ENCODE measurements around the gene PABPN1L.

The PABPN1L gene

GRCh38 chr16:88901718-88902337 is 35.4 kb upstream of the PABPN1L start:
- no peak overlapping the region for H3K4me3 ChIP-seq (ENCODE audit: low read depth, low read length)
- no peak for TF ChIP-seq CTCF (IDR thresholded peaks at IDR 0.05; ENCODE audit: low read depth, low read length, missing control alignments)
- DNase-seq (ENCODE audit: low read depth) = no peak

DNA sequence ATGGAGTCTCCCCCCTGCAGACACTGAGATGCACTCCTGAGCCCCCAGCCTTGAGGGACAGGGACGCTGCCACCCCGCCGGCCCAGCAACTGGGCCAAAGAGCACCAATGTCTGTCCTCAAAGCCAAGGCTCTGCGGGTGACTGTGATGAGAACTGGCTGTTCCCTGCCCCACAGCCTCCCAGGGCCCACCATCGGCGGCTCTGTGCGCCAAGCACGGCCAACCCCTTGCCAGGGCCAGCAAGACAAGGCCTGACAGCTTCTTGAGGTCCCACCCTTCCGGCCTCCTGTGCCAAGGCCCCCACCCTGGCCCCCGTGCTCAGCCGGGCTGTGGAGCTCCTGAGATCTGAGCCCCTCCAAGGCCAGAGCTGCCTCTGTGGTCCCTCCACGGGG is 34.2 kb upstream of the PABPN1L start:
- TF ChIP-seq CTCF (IDR thresholded peaks at IDR 0.05; ENCODE audit: low read depth, low read length, missing control alignments) = no peak
- H3K4me3 ChIP-seq (ENCODE audit: low read depth, low read length) = no peak overlapping the region
- DNase-seq (ENCODE audit: low read depth) = no peak

DNA sequence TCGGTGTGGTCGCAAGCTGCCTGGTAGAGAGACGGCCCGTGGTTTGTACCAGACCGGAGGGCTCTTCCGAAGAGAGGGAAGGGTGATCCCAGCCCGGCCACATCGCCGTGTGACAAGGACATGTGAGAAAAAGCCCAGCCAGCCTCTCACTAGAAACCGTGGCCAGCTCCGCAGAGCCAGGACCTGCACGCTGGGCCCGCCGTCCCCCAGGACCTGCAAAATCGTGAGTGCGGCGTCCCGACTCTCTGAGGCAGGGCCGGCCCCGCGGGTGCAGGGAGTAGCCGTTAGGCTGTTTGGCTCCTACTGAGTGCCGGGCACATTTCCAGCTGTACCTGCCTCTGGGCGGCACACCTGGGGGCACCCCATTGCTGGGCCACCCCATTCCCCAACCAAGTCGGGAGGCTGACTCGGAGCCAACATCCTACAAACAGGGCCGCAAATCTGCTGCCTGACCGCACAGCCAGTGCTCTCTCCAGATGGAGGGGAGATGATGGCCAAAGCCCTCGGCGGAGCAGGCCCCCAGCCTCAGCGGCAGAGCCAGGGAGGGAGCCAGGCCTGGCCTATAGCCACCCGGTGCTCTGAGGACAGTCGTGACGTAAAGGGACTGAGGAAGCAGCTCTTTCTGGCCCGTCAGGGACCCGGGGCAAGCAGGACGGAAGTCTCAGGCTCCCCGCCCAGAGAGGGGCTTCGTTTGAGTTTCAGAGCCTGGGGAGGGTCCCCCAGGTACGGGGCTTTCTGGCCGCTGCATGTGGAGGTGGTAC is 33.6 kb upstream of the PABPN1L start:
- no peak for DNase-seq (ENCODE audit: low read depth)
- H3K4me3 ChIP-seq (ENCODE audit: low read depth, low read length) = no peak overlapping the region
- TF ChIP-seq CTCF (IDR thresholded peaks at IDR 0.05; ENCODE audit: low read depth, low read length, missing control alignments) = no peak

DNA sequence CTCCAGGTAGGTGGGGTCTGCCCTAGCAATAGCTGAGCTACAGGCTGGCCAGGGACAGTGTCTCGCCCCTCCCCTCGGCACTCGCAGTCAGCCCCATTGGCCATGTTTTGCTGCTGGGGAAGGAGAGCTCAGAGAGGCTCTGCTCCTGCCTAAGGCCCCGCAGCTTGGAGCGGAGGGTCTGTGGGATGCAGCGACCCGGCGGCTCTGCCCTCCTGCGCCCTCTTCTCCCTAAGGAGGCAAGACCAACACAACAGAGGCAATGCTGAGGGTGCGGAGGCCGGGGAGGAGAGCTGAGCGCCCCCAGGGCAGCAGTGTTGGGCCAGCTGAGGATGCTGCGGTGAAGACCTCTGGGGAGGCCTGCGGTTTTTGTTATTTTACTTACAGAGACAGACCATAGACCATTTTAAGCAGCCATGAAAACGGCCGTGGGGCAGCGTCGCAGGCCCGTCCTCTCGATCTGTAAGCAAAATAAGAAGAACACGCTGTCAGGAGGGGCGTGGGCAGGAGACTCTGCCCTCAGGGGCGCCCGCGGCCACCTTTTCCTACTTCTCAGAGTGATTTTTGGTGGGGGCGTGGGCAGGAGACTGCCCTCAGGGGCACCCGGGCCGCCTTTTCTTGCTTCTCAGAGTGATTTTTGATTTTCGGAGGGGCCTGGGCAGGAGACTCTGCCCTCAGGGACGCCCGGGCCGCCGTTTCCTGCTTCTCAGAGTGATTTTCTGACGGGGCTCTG is 31.4 kb upstream of the PABPN1L start:
- DNase-seq (ENCODE audit: low read depth) = no peak
- H3K4me3 ChIP-seq (ENCODE audit: low read depth, low read length) = no peak overlapping the region
- no peak for TF ChIP-seq CTCF (IDR thresholded peaks at IDR 0.05; ENCODE audit: low read depth, low read length, missing control alignments)

GRCh38 chr16:88896238-88897070 is 30.0 kb upstream of the PABPN1L start:
- no peak overlapping the region for H3K4me3 ChIP-seq (ENCODE audit: low read depth, low read length)
- DNase-seq (ENCODE audit: low read depth) = no peak
- no peak for TF ChIP-seq CTCF (IDR thresholded peaks at IDR 0.05; ENCODE audit: low read depth, low read length, missing control alignments)

GRCh38 chr16:88895335-88895734 is 28.9 kb upstream of the PABPN1L start:
- no peak for DNase-seq (ENCODE audit: low read depth)
- no peak for TF ChIP-seq CTCF (IDR thresholded peaks at IDR 0.05; ENCODE audit: low read depth, low read length, missing control alignments)
- no peak overlapping the region for H3K4me3 ChIP-seq (ENCODE audit: low read depth, low read length)

Data from GM12864 (cell line).